Measurements from ENCODE around the gene PRKAB1.

Gene PRKAB1

GRCh38 chr12:119712721-119713120 is 44.8 kb downstream of the PRKAB1 start:
- no peak for DNase-seq (ENCODE audit: low spot score)

GRCh38 chr12:119713551-119714031 is 45.7 kb downstream of the PRKAB1 start:
- no peak for DNase-seq (ENCODE audit: low spot score)

GRCh38 chr12:119714614-119715267 is 46.8 kb downstream of the PRKAB1 start:
- no peak for DNase-seq (ENCODE audit: low spot score)

- DNase-seq (ENCODE audit: low spot score) = no peak
Measured at GRCh38 chr12:119715268-119715620, 47.3 kb downstream of the PRKAB1 start.

- no peak for DNase-seq (ENCODE audit: low spot score)
Measured at GRCh38 chr12:119718141-119718540, 50.2 kb downstream of the PRKAB1 start.

GRCh38 chr12:119720349-119720748 is 52.4 kb downstream of the PRKAB1 start:
- DNase-seq (ENCODE audit: low spot score) = no peak

GRCh38 chr12:119721306-119721705 is 53.4 kb downstream of the PRKAB1 start:
- DNase-seq (ENCODE audit: low spot score) = no peak

GRCh38 chr12:119725523-119725922 is 57.6 kb downstream of the PRKAB1 start:
- DNase-seq (ENCODE audit: low spot score) = no peak

- DNase-seq (ENCODE audit: low spot score) = no peak
Measured at GRCh38 chr12:119727600-119728443, 59.9 kb downstream of the PRKAB1 start.

- DNase-seq (ENCODE audit: low spot score) = no peak
Measured at GRCh38 chr12:119728444-119728745, 60.5 kb downstream of the PRKAB1 start.

GRCh38 chr12:119729871-119730270 is 61.9 kb downstream of the PRKAB1 start:
- DNase-seq (ENCODE audit: low spot score) = no peak

GRCh38 chr12:119730381-119730780 is 62.4 kb downstream of the PRKAB1 start:
- DNase-seq (ENCODE audit: low spot score) = no peak

Data from germinal center (tissue), 1 donor.